BJ (cell line): ENCODE measurements around the gene CNTN5. TPM values are rescaled to one million over a fixed set of nuclear protein-coding genes. Genes with fewer than 3 reads are reported as not detected.

Experiments
- CTCF ChIA-PET: fragments of 350-600 bp; formaldehyde crosslinking; extraction: SDS; loops from one replicate; lab custom pipeline; 2021; ENCODE audit warnings: antibody characterized with exemption, inconsistent platforms; lab: Yijun Ruan, JAX
- POLR2A ChIA-PET: fragments of 300-600 bp; sonication (Branson Sonifier 250); formaldehyde crosslinking; extraction: SDS; loops from one replicate; lab custom pipeline; 2021; ENCODE audit warnings: antibody characterized with exemption; lab: Charles Lee
- DNase-seq: peaks from one replicate; pipeline ENCODE4 v3.0.0-alpha.2; 2011; ENCODE audit warnings: low read depth
- H3K27me3 ChIP-seq: 2 replicates; pipeline ENCODE4 v1.6.0; 2011; ENCODE audit warnings: low read length; ENCODE audit not compliant: control insufficient read depth, insufficient read depth
- H3K36me3 ChIP-seq: 2 replicates; pipeline ENCODE4 v1.5.1; 2011; ENCODE audit warnings: low read length; ENCODE audit not compliant: control insufficient read depth, insufficient read depth
- H3K4me3 ChIP-seq: 2 replicates; pipeline ENCODE4 v1.5.1; 2011; ENCODE audit warnings: low read depth, mild to moderate bottlenecking, control low read depth, low read length
- CTCF ChIP-seq: IDR thresholded peaks from 2 replicates; pipeline ENCODE4 v1.5.1; 2011; ENCODE audit warnings: low read depth, mild to moderate bottlenecking, control low read depth, inconsistent platforms, low read length, moderate library complexity; ENCODE audit not compliant: insufficient read depth
- polyA plus RNA-seq: library from polyadenylated mRNA; depleted of rRNA; stranded (reverse); fragments of >200 nt; gene quantifications from 2 replicates; pipeline ENCODE4 v1.2.3, GENCODE V29; 2011

The CNTN5 gene
- polyA plus RNA-seq, 1 experiment: not detected

GRCh38 chr11:99513368-99513767 lies 492.6 kb downstream of the CNTN5 start:
- H3K36me3 ChIP-seq: no peaks in the 10 kb centered on the region
- DNase-seq: no peak
- no peak overlapping the region for H3K4me3 ChIP-seq
- POLR2A ChIA-PET: no interaction called here
- no peaks in the 10 kb centered on the region for H3K27me3 ChIP-seq
- TF ChIP-seq CTCF: no peak
- CTCF ChIA-PET: no interaction called here

DNA sequence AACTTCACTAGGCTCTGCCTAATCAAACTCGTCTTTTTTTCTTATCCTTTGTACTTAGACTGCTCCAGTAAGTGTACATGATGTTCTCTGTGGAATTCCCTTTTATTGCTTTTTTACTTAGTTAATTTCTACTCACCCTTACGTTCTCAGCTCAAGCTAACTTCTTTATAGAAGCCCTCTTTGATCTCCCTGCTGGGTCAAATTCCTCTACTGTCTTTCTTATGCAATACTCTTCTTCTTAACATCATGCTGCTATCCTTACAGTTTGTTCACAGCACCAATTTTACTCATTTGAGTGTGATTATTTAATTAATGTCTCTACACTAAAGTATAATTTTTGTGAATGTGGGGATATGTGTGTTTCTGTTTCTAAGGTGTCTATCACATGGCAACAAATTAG lies 498.3 kb downstream of the CNTN5 start:
- ChIA-PET CTCF (no interaction called here), POLR2A (no interaction called here)
- H3K36me3 ChIP-seq: no peaks in the 10 kb centered on the region

DNA sequence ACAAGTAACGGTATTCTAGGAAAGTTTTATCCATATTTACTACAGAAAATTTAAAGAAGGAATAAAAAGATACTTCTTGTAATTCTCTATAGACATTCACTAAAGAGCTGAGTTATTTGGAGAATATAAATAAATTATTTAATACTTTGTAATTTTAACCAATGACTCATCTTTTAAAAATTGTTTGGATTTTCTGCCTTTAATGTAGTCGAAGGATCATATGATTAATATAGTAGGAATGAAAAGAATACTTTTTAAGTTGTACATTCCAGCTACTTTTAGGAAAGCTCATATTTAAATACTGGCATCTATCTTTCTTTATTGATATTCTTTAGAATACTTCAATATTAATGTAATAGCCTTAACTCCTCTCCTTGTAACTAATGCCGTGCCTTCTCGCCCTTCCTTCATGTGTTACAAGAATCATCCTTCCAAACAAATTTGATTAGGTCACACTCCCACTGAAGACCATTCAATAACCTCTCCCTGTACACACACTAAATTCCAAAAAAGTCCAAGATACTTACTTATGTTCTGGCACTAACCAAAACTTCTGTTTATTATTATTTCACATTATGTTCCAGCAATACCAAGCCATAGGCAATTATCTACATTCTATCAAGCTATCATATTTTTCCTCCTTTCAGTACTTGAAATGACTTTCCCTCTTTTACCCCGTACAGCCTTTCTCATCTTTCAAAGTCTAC lies 501.9 kb downstream of the CNTN5 start:
- no peak for DNase-seq
- H3K36me3 ChIP-seq: no peaks in the 10 kb centered on the region
- no peak for TF ChIP-seq CTCF
- no peak overlapping the region for H3K4me3 ChIP-seq
- CTCF ChIA-PET: no interaction called here
- POLR2A ChIA-PET: no interaction called here
- H3K27me3 ChIP-seq: no peaks in the 10 kb centered on the region

More for the DNA sequence above, 498.3 kb downstream of the CNTN5 start:
- no peak for DNase-seq
- H3K27me3 ChIP-seq: no peaks in the 10 kb centered on the region
- TF ChIP-seq CTCF: no peak
- H3K4me3 ChIP-seq: no peak overlapping the region

DNA sequence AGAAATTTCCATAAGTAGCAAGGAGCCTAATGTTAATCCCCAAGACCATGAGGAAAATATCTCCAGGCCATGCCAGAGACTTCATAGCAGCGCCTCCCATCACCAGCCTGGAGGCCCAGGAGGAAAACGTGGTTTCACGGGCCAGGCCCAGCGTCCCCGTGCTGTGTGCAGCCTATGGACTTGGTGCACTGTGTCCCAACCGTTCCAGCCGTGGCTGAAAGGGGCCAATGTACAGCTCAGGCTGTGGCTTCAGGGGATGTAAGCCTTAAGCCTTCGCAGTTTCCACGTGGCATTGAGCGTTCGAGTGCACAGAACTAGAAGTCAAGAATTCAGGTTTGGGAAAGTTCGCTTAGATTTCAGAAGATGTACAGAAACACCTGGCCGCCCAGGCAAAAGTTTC lies 510.7 kb downstream of the CNTN5 start:
- DNase-seq: no peak
- Histone ChIP-seq H3K27me3 (no peaks in the 10 kb centered on the region), H3K4me3 (no peak overlapping the region), H3K36me3 (no peaks in the 10 kb centered on the region)
- POLR2A ChIA-PET: no interaction called here
- CTCF ChIA-PET: no interaction called here
- no peak for TF ChIP-seq CTCF

- ChIA-PET POLR2A (no interaction called here), CTCF (interaction anchor here (0.6 kb wide), 1 partner anchor 1903 kb away, joined by 3 read pairs; no protein-coding TSS in a partner anchor)
- H3K4me3 ChIP-seq: no peak overlapping the region
- H3K36me3 ChIP-seq: no peaks in the 10 kb centered on the region
- no peak for DNase-seq
- H3K27me3 ChIP-seq: no peaks in the 10 kb centered on the region
- TF ChIP-seq CTCF: no peak
Observed at GRCh38 chr11:99534812-99535211, 514.1 kb downstream of the CNTN5 start.
